Breast epithelium (tissue), 3 donors: ENCODE data around the gene TMEM41B.

Experiments used
- CTCF ChIP-seq, 3 donors: fragments of 450-650 bp; IDR thresholded peaks; one replicate each; pipeline ENCODE4 v1.5.1; 2016 to 2017; ENCODE audit warnings: antibody characterized with exemption in 3 of 3, mild to moderate bottlenecking in 3 of 3, moderate library complexity in 3 of 3
- POLR2AphosphoS5 ChIP-seq, 3 donors: sonication (generic); formaldehyde crosslinking; IDR thresholded peaks; one replicate each; pipeline ENCODE4 v1.6.1; 2017; ENCODE audit warnings: antibody characterized with exemption in 3 of 3

- TF ChIP-seq POLR2AphosphoS5 (IDR thresholded peaks at IDR 0.05) (no peak), CTCF (IDR thresholded peaks at IDR 0.05) (no peak)
Observed at GRCh38 chr11:9253086-9253485, 61.3 kb downstream of the TMEM41B start.
